ENCODE results near the gene ZBTB46.
"Not testable (repeated sequence)": the region's sequence is repeated elsewhere in the genome, so short reads cannot be mapped to it uniquely, and the experiment has no call there.

The ZBTB46 gene

GRCh38 chr20:63830841-63831588 is at the start of gene ZBTB46:
Gene ZBTB46, minus strand, starts transcription at chr20:63831264. Its CDS starts 40,507 bp downstream, at chr20:63790757.
- no peak for DNase-seq

DNA sequence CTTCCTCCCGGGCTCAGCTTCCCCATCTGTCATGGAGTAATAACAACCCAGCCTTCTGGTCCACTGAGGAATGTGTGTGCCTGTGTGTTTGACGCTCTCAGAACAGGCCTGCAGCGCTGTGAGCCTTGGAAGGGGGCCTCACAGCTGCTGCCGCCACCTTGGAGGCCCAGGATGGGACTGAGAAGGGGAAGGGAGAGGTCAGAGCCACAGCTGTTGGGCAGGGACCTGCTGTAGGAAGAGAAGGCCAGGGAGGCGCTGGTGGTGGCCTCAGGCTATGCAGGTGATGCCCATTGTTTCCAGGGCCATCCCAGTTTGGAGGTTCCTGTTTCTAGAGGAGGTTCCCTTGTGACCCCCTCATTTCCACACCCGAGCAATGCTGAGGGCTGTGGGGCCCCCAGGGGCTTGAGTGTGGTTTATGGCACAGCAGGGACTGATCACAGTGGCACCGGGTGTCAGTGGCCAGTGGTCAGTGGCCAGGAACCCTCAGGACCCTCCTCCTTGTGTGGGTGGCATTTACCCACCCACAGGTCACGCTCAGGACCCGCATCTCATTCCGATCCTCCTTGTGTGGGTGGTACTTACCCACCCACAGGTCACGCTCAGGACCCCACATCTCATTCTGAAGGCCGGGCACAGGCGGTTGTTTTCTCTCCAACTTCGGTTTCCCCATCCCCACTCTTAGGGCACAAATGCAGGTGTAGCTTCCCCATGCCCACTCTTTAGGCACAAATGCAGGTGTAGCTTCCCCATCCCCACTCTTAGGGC is 48.0 kb upstream of the ZBTB46 start:
- DNase-seq: no peak

DNA sequence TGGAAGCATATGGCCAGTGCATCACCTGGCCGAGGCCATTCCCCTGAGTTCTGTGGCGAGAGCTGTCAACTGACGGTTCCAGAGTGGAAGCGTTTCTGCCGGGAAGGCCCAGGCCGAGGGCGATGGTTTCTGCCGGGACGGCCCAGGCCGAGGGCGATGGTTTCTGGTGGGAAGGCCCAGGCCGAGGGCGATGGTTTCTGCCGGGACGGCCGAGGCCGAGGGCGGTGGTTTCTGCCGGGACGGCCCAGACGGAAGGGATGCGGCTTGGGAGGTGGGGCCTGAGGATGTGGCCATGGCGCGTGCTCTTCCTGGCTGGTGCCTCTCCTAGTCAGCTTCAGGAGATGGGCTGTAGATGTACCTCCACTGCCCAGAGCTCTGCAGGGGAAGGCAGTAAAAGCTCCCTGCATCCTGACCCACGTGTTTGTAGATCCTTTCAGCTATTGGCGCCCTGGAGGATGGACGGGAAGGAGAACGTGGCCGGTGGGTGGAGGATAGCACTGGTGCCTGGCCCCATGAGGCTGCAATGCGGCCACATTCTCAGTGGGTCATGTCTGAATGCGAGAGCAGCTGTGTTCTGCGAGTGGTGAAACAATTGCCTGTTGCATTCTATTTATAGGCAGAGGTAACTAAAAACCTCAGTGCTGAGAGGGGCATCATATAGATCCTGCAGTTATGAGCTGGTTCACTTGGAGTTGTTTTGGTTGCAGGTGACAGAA is 46.8 kb upstream of the ZBTB46 start:
- DNase-seq: no peak

GRCh38 chr20:63876489-63877036 is 45.5 kb upstream of the ZBTB46 start:
- no peak for DNase-seq

- not testable (repeated sequence) for DNase-seq
Observed at GRCh38 chr20:63874241-63874640, 43.2 kb upstream of the ZBTB46 start.

DNA sequence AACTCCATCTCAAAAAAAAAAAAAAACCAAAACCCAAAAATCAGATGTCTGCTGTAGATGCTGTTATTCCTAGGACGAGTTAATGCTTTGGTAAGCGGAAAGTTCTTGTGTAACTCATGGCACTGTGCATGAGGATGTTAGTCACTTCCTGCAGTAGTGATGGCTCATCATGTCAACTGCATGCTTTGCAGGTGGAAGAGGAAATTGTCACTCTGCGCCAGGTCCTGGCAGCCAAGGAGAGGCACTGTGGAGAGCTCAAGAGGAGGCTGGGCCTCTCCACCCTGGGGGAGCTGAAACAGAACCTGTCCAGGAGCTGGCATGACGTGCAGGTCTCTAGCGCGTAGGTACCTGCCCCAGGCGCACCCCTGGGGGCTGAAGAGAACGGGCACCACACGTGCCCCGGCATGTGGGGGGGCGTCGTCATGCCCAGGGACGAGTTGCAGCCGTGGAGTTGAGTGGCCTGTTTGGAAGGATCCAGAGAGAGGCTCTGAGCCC is 42.5 kb upstream of the ZBTB46 start:
- DNase-seq: no peak

DNA sequence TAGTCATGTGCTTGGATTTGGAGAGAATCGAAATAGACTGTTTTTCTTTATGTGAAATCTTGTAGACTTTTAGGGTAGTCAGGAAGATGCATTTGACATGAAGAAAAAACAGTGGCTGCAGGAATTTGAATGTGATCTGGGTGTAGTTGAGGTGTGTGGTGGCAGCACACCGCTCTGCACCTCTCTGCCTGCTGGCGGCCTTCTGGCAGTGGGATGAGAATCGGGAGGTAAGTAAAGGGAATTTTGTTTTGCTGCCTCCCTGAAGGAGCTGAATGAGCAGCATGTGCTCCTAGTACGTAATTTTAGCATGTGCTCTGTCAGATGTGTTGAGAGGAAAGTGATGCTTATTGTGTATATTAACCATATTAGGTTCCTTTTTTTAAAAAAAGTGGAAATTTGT is 37.2 kb upstream of the ZBTB46 start:
- no peak for DNase-seq

DNA sequence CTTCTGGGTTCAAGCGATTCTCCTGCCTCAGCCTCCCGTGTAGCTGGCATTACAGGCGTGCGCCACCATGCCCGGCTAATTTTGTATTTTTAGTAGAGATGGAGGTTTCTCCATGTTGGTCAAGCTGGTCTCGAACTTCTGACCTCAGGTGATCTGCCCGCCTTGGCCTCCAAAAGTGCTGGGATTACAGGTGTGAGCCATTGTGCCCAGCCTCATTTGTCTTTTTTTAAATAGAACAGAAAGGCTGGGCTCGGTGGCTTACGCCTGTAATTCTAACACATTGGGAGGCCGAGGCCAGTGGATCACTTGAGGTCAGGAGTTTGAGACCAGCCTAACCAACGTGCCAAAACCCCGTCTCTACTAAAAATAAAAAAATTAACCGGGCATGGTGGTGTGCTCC is 36.0 kb upstream of the ZBTB46 start:
- not testable (repeated sequence) for DNase-seq

GRCh38 chr20:63864978-63865640 is 34.0 kb upstream of the ZBTB46 start, which contains the start of gene TPD52L2:
Gene TPD52L2, plus strand, starts transcription at chr20:63865270. Its CDS starts 96 bp downstream, at chr20:63865366.
- peak; percentile 34 for DNase-seq

DNA sequence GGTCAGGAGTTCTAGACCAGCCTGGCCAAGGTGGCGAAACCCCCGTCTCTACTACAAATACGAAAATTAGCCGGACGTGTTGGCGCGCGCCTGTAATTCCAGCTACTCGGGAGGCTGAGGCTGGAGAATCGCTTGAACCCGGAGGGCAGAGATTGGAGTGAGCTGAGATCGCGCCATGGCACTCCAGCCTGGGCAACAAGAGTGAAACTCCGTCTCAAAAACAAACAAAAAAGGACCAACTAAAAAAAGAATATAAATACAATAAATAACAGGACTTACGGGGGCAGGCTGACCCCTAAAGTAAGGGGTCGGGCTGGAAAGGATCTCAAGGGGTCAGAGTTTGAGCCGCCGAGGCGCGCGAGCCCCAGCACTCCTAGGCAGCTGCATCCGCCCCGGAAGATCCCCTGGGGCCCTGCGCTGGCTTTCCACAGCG is 33.5 kb upstream of the ZBTB46 start:
- DNase-seq: no peak

- DNase-seq: no peak
Observed at GRCh38 chr20:63863798-63864544, 32.9 kb upstream of the ZBTB46 start.

- DNase-seq: no peak
Observed at GRCh38 chr20:63863021-63863797, 32.1 kb upstream of the ZBTB46 start.

- no peak for DNase-seq
Observed at GRCh38 chr20:63861981-63862901, 31.2 kb upstream of the ZBTB46 start.

DNA sequence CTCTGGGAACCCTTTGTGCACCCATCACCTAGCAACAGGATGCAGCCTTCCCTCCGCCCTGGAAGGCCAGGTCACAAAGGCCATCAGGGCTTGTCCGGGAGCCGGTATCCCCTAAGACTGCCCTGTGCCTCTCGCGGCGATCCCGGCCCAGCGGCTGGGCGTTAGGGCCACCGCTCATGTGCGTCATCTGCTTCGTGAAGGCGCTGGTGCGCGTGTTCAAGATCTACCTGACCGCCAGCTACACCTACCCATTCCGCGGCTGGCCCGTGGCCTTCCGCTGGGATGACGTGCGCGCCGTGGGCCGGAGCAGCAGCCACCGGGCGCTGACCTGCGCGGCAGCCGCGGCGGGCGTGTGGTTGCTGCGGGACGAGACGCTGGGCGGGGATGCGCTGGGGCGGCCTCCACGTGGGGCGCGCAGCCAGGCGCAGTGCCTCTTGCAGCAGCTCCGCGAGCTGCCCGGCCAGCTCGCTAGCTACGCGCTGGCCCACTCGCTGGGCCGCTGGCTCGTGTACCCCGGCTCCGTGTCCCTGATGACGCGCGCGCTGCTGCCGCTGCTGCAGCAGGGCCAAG is 30.4 kb upstream of the ZBTB46 start, which contains the start of gene ABHD16B:
TSS of gene ABHD16B (plus strand) at position 134 of the 570 bp plus-strand sequence. CDS start at position 177, 43 bp downstream.
- DNase-seq: no peak

DNA sequence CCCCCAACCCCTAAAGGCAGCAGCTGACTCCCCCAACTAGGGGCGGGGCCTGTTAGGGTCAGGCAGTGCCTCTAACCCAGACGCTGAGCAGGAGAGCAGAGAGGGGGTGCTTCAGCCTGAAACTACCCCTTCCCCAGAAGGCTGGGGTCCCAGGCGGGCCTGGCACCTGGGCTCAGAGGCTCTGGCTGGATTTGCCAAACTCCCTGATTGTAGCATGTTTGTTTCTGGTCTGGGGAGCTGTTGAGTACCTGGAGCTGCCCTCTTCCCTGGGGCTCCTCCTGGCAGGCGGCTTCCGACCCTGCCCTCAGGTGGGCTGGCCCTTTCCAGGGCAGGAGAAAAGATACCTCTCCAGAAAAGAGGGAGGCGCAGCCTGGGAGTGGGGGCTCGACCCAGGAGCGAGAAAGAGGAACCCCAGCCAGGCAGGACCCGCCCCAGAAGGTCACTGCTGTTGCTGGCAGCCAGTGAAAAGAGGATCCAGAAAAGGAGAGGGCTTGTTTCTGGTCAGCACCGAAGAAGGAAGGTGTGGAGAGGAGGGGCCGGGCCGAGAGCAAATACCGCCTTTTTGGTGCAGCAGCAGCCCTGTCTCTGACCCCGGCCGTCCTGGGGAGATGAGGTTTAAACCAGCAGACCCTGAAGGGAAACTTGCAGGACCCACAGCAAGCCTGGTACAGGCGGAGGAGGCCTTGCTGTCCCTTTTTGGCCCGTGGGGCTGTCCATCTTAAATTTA is 29.4 kb upstream of the ZBTB46 start:
- DNase-seq: no peak

- DNase-seq: no peak
Observed at GRCh38 chr20:63859166-63859699, 28.2 kb upstream of the ZBTB46 start.

- DNase-seq: no peak
Observed at GRCh38 chr20:63858393-63859165, 27.5 kb upstream of the ZBTB46 start.

Measured in cortex of kidney (tissue), 1 donor.